NCI-H187 (cell line): ENCODE data around the gene FAM32A.

Source experiments
- DNase-seq, 2 experiments: peaks; one replicate each; lab custom pipeline; 2025; lab: John Stamatoyannopoulos, UW

FAM32A gene

GRCh38 chr19:16225279-16226183, 40.3 kb downstream of the FAM32A start:
- no peak for DNase-seq

- no peak for DNase-seq
Measured at GRCh38 chr19:16226184-16226591, 41.0 kb downstream of the FAM32A start.

GRCh38 chr19:16226878-16227836, 41.9 kb downstream of the FAM32A start:
- DNase-seq, result no peak

- no peak for DNase-seq
Measured at GRCh38 chr19:16227837-16228636, 42.8 kb downstream of the FAM32A start.

- DNase-seq, result no peak
Measured at GRCh38 chr19:16228637-16229321, 43.6 kb downstream of the FAM32A start.

- DNase-seq, result no peak
Measured at GRCh38 chr19:16229322-16229641, 44.1 kb downstream of the FAM32A start.

- no peak for DNase-seq
Measured at GRCh38 chr19:16232127-16232526, 46.9 kb downstream of the FAM32A start.

GRCh38 chr19:16232568-16232967, 47.4 kb downstream of the FAM32A start:
- no peak for DNase-seq

GRCh38 chr19:16233081-16233776, 48.0 kb downstream of the FAM32A start:
- no peak for DNase-seq

GRCh38 chr19:16233836-16234551, 48.8 kb downstream of the FAM32A start:
- no peak for DNase-seq

GRCh38 chr19:16234552-16235445, 49.6 kb downstream of the FAM32A start:
- no peak for DNase-seq

GRCh38 chr19:16235811-16236652, 50.8 kb downstream of the FAM32A start:
- no peak for DNase-seq
